Ovary (tissue), 3 donors: Measurements from ENCODE around the gene PNRC1.
"Not testable (repeated sequence)": the region's sequence is repeated elsewhere in the genome, so short reads cannot be mapped to it uniquely, and the experiment has no call there.

ENCODE experiments used
- CTCF ChIP-seq, 3 donors: fragments of 450-650 bp in 2 of 3; fragments of 200-600 bp in 1 of 3; IDR thresholded peaks; one replicate each; pipeline versions ENCODE4 v1.5.1 to v1.8.0; 2016 to 2022; ENCODE audit warnings: antibody characterized with exemption in 3 of 3, mild to moderate bottlenecking in 1 of 3
- POLR2A ChIP-seq: fragments of 450-650 bp; IDR thresholded peaks from one replicate; pipeline ENCODE4 v1.6.1; 2017; ENCODE audit warnings: antibody characterized with exemption, mild to moderate bottlenecking, moderate library complexity
- donor health status: DM: no; HTN: no; CAD: no.

DNA sequence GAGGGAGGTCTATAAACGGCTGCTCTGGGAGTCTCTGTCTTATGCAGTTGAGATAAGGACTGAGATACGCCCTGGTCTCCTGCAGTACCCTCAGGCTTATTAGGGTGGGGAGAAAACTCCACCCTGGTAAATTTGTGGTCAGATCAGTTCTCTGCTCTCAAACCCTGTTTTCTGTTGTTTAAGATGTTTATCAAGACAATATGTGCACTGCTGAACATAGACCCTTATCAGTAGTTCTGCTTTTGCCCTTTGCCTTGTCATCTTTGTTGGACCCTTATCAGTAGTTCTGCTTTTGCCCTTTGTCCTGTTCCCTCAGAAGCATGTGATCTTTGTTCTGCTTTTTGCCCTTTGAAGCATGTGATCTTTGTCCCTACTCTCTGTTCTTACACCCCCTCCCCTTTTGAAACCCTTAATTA, 47.7 kb downstream of the PNRC1 start:
- not testable (repeated sequence) for TF ChIP-seq CTCF (IDR thresholded peaks at IDR 0.05); POLR2A
